CD4-positive, alpha-beta T cell treated with Interferon gamma for 1 hour (primary cell): ENCODE data around the gene GPAT2.
"Not testable (repeated sequence)": the region's sequence is repeated elsewhere in the genome, so short reads cannot be mapped to it uniquely, and the experiment has no call there.

ENCODE experiments used
- DNase-seq: peaks from one replicate; pipeline ENCODE4 v3.0.0-alpha.2; 2020

GPAT2 gene

DNA sequence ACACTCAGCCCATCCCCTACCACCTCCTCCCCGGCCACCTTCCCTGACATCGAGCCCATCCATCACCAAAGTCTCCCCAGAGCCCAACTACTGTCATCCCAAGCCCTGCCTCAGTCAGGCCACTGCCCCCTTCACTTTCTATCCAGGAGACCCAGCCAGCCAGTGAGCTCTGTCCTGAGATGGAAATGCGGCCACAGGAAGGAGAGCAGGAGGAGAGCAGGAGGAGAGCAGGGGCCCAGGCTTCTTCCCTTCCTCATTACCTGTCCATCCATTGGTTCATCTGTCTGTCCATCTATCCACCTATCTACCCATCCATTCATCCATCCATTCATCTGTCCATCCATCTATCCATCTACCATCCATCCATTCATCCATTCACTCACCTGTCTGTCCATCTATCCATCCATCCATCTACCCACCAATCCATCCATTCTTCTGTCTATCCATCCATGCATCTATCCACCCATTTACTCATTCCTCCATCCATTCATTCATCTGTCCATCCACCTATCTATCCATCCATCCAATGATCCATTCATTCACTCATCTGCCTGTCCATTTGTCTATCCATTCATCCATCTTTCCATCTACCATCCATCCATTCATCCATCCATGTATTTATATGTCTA, 29.4 kb upstream of the GPAT2 start:
- DNase-seq = not testable (repeated sequence)

DNA sequence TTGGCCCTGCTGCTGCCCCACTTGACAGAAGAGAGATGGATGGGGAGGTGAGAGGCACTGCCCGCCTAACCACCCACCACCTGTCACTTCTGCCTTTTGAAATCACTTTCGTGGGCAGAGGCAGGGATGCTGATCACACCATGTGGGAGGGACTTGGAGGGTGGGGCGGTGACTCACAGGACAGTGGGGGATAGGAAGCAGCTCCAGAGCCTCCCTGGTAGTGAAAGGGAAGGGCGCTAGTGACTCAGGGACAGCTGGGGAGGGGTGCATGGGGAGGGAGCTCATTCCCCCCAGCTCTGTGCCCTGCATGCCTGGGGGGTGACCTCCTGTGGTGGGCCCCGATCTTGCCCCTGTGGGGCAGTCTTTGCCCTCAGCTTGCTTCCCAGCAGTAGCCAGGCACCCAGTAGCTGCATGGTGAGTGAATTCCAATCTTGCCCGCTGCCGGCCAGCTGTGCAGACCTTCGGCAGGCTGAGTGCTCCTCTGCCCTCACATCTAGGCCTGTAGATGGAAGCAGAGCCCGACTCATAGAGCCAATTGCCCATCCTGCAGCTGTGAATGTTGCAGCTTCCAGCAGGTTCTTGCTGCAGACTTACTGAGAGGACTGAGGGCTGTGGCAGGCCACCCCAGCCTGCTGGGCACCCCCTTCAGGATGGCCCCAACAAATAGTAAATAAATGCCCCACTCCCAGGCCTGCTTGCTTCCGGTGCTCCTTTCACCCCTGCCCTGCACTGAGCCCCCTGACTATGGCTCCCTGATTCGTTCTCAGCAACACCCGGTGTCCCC, 28.6 kb upstream of the GPAT2 start:
- not testable (repeated sequence) for DNase-seq

DNA sequence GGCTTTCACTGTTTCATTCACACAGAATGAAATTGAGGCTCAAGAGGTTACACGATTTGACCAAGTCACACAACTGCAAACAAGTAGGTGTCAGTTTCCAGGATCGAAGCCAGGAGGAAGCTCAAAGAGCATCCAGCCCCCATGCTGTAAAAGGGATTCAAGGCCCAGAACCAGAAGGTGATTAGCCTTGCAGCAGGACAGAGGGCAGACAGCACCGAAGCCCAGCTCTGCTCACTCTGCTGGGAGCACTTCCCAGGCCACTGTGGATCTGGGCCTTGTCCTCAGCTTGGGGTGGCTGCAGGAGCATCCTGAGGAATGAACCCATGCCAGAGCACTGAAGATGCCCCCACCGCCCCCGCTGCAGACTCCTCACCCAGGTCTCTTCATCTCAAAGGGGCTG, 27.8 kb upstream of the GPAT2 start:
- DNase-seq = not testable (repeated sequence)

DNA sequence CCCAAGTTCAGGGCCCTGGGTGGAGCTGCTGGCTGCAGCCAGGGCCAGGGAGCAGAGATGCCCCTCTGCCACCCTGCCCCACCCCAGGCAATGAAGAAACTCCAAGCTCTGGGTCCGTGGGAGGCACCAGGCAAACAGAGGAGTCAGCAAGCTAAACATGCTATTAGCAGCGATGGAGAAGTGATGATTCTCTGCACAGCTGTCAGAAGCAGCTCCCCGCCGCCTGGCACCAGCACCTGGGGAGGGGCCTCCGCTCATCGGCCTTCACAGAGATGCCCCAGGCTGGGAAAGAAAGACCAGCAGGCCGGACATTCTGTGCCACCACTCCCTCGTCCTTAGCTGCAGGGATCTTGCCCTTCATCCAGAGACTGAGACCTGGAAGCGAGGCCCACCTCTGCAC, 27.2 kb upstream of the GPAT2 start:
- not testable (repeated sequence) for DNase-seq

DNA sequence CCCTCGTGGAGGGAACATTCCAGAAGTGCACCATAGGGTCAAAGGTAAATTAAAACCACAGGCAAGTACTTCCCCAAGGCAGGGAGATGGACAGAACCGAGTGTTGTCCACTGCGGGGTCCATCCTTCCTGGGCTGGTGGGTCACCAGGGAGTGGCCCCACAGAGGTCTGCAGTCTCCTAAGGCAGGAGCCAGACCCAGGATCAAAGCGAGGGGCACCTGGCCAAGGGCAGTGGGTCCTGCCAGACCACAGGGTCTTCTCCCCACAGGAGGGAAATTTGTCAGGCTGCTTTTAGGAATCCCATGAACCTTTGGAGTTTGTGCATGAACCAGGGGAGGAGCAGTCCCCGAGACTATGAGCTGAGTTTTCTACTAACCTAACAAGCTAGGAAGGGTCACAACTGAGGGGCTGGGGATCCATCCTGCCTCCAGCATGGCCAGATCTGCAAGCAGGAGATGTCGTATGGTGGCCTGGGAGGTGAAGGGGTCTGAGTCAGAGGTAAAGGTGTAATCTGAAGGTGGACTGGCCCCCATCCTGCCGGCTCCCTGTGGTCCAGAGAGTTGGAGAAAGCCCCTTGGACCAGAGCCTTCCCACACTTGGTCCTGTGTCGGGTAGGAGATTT, 26.6 kb upstream of the GPAT2 start:
- not testable (repeated sequence) for DNase-seq

DNA sequence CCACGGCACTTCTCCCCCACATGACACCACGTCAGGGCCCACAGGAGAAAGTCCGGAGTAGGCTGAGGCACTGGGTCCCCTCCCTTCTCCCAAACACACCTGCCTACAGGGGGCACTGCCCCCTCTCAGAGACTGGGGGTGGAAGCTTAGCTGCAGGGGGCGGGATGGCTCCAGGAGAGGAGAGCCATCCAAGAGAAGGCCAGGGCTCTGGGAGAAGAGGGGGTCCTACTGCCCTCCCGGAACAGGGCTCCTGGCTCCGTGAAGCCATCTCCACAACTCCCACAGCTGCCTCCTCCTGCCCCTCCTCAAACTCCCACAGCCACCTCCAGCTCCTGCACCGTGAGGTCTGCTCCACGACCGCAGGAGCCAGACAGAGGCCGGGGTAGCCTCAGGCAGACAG, 25.6 kb upstream of the GPAT2 start:
- not testable (repeated sequence) for DNase-seq

DNA sequence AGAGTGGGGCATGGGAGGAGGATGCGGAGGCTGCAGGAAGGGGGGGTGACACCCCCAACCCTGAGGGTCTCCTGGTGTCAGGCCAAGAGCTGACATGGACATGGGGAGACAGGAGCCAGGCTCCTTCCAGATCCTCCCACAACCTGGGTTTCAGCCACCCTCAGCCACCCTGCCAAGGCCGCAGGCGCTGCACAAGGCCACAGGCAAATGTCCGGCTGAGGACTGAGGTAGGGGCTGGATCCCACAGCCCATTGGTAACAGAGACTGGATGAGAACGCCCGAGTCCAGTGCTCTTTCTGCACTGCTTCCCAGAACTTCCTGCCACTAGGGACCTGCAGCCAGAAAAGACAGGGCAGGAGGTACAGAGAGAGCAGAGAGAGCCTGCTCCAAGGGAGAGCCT, 24.7 kb upstream of the GPAT2 start:
- not testable (repeated sequence) for DNase-seq

DNA sequence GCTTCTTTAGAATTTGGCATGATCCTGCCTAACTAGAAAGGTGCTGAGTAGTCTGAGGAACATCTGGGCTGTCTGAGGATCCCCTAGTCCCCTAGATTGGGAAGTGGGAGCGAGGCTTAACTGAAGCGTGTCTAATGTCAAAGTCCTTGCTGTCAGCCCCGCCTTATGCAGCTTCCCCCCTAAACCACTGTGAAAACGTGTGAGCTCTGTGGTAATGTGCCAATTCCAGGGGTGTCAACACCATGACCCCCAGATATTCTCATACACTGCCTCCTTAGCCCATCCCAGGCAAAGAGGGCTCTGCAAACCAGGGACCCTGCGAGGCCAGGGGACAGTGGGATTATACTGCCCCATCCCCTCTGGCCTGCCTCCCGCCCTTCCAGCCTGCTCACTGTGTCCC, 21.1 kb upstream of the GPAT2 start:
- not testable (repeated sequence) for DNase-seq

DNA sequence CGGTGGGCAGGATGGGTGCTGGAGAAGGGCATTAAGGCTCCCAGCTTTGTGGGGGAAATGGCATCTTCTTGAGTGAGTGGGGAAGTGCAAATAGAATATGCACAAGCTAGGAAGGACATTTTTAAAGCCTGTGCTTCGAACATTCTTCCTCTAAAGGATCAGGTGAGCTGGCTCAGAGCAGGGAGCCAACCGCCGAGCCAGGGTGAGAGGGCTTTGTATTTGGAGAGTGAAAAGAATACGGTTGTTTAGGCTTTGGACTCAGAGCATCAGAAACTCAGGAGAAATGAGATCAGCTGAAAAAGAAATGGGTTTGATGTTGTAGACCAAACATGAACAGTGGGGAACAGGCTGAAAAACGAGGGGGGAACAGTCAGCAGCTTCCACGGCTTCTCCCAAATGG, 19.8 kb upstream of the GPAT2 start:
- DNase-seq = not testable (repeated sequence)

DNA sequence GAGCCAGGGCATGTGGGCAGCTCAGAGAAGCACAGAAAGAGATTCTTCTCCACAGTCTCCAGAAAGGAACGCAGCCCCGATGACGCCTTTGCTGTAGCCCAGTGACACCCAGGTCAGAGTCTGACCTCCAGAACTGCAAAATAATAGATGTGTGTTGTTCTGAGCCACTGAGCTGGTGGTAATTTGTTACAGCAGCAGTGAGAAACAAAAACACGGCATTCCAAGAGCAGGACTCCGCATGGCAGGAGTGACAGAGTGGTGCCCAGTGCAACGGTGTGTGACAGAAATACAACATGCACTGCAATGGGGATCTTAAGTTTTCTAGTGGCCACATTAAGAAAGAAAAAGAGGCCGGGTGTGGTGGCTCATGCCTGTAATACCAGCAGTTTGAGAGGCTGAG, 18.7 kb upstream of the GPAT2 start:
- DNase-seq = not testable (repeated sequence)

DNA sequence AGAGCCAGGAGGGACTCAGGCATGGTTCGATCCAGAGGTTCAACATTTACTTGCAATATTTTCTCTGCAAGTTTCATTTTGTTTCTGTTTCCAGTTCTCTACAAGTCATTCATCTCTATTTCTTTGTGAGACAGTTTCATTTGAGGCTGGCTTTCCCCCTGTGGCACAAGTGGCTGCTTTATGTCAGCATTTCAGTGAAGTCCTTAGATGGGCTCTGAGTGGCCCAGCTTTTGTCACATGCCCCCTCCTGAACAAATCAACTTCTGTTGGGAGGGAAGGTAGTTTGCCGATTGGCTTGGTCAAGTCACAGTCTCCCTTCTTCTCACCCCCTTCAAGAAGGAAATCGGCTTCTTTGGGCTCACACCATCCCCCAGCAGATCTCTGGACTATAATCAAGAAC, 17.9 kb upstream of the GPAT2 start:
- DNase-seq = not testable (repeated sequence)

DNA sequence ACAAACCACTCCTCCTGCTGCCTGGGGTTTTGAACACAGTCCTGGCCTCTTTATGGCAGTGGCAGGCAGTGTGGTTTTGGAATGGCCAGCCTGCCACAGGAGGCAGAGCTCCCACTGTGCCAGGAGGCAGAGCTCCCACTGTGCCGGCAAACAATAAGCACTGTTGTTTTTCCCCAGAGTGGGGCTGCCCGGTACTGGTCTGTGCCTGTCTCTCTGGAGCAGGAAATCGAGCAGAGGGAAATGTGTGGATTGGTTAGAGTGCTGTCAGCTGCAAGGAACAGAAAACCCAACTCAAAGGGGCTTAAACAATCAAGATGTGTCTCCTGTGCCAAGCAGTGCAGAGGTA, 15.2 kb upstream of the GPAT2 start:
- not testable (repeated sequence) for DNase-seq

DNA sequence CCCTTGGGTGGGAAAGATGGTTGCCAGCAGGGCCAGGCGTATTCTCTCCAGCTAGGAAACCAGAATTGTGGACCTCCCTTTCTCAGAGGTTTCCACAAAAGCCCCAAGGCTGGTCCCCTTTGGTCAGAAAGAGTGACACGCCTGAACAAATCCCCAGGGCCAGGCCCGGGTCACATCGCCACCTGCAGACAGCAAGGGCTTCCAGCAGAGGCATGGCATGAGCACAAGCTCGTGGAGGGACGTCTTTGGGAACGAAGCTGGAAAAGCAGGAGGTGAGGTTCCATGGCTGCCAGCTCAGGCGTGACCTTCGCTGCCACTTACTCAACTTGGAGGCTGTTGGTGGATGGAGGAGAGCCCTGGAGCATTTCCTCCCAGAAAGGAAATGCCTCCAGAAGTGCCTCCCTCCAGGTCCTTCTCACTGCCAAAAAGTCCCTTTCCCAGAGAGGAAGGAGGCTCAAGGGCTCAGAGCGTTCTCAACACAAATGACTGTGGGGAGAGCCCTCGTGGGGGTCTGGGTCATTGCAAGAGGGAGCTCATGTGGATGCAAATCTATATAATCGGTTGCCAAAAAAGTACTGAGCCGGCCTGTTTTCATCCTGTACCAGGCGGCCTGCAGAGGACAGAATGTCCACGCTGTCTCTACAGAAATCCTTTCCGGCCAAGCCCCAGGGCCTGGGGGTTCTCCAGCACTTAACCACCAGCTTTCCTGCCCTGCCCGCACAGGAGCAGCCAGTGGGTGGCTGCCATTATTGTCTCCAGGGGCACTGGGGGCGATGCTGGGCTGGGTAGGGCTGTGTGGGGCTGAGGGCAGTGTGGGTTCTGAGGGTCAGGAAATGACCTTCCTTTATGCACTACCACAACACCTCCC, 14.6 kb upstream of the GPAT2 start:
- not testable (repeated sequence) for DNase-seq

DNA sequence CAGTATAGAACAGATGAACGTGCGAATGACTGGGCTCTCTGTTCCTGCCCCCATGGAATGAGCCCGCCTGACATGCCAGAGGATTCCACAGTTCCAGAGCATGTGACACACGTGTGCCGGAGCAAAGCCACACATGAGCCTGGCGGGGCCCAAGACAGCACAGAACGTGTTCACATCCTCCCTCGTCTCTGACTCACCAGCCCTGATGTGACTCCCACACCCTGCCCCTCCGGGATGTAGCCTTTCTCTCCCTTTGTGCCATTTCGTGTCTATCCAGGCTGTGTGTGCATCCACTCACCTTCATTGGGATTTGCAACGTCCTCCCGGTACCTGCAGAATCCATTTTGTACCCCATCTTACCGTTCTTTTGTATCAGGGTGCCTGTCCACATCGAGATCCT, 838 bp upstream of the GPAT2 start:
- DNase-seq = not testable (repeated sequence)

DNA sequence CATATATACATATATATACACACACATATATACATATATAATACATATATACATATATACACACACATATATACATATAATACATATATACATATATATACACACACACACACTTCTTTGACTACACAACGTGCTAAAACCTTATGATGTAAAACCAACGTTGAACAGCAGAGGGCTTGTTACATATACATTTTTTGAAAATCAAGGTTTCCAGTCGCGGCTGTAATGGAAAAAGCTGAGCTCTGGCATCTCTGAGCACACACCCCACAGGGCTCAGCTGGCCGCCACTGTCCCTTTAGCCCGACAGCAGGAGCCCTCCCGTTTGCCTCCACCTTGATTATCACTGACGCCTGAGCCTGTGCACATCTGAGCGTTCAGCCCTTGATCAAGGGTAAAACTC, 719 bp downstream of the GPAT2 start:
- not testable (repeated sequence) for DNase-seq

DNA sequence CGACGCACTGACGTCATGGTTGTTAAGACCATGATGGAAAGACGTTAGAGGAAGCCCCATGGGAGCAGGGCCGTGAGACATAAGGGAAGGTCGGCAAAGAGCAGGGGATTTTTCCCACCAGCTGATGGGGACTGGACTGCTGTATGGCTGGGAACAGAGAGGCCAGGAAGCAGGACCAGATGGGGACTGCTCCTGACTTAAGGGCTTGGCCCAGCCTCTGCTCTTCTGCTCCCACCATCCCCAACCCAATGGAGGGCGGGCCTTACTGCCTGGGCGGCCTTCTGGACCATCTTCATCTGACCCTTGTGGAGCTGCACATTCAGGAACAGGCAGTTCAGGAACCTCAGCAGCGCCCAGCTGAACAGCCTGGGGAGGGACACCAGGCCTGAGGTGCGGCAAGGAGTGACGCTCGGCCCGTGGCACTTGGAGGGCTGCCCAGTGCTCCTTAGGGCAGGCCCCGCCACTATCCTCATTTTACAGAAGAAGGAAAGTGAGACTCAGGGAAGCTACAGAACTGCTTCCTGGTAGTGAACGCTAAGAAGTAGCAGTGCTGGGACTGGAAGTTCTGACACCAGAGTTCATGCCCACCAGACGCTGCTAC, 6.9 kb downstream of the GPAT2 start:
- not testable (repeated sequence) for DNase-seq

DNA sequence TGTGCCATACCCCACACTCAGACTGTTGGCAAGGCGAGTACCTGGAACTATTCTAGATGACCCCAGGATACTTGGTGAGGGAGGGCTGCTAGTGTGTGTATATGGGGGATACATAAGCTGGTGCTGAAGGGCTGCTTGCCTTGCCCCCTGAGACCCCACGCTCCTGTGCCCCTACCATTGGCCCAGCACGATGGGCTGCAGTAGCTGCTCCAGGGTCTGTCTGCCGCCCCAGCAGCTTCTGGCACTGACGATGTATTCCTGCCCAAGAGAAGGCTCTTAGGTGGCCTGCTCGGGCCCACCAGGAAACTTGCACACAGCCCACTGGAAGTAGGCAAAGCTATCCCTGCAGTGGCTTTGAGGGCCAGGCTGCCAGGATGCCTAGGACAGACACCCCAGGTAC, 9.0 kb downstream of the GPAT2 start:
- not testable (repeated sequence) for DNase-seq

DNA sequence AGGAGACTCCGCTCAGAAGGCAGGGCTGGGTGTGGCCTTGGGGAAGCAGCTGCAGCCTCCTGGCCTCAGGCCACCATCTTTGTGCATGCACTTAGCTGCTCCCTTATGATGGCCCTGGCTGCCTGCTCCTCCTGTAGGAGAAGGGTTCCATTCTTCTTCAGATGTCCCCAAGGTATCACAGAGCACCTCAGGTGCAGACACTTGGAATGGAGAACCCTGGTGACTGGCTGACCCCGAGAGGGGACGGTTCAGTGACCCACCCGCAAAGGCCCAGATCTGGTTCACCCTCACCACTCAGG, 9.6 kb downstream of the GPAT2 start:
- no peak for DNase-seq

DNA sequence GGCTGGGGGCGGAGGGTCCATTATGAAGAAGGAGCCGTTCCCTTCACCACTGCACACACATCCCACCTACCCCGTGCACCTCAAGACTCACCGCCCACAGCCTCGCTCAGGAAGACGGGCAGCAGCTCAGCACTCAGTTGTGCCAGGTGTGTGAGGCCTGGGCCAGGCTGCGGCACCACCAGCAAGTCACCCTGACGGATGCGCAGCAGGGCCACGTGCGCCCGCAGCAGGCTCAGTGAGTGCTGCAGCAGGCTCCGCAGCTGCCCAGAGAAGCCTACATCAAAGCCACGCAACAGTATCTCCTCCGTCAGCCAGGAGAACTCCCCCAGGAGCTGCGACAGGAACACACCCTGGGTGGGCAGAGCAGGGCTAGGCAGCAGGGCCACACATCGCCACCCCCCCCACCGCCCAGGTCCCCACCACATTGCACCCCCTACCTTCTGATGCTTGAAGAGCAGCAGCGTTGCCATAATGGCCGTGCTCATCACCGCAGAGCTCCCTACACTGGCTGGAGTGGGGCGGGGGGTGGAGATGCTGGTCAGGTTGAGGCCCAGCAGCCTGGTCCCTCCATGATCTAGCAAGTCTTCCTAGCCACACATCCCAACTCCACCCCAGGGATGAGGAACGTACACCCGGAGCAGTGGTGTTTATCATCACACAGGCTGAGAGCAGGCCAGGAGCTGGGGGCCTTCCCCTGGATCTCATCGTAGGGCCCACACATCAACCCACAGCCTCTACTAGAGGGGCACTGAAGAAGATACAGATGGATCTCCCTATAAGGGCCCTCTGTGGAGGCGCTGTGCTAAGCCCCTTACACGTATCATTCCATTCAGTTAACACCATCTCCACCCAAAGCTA, 10.2 kb downstream of the GPAT2 start:
- no peak for DNase-seq

DNA sequence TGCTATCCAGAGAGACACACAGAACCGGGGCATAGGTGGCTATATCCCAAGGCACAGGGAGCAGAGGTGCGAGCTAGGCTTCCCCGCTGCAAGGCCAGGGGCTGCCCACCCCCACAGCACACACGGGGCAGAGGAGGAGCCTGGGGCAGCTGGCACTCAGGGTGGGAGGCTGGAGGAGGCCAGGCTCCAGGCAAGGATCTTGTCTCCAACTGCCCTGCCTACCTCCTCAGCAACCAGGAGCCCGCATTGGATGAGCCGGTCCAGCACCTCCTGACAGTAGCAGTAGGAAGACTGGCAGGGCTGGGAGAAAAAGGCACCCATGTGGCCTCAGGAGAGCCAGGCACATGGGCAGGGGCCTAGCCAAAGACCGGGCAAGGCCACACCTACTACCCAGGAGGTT, 11.0 kb downstream of the GPAT2 start:
- DNase-seq = not testable (repeated sequence)

DNA sequence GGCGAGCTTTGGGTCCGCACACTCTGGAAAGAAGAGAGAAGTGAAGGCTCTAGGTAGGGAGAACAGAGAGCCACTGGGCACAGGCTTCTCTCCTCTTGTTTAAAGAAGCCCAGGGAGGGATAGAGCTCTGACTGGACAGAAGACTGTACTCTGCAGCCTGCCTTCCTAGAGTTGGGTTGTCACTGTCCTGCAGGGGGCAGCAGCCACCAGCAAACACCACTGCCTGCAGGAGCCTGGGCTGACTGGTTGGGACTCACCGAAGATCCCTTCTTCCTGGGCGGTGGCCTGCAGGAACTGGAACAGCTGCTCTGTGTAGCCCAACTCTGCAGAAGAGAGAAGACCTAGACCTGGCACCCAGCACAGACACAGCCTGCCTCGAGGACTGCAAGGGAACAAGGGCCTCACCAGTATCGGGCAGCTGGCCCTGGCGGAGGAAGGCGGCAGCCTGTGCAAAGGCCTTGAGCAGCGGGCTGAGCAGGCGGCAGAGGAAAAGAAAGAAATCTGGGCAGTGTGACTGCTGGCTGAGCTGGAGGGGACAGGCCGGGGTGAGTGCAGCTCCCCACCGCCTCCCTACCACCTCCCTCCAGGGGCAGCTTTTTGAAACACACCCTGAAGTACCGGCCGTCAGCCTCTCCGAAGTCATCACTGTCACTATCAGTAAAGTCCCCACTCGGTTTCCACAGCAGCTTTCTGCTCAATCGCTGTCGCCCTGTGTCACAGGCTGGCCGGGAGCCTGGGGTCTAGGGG, 11.8 kb downstream of the GPAT2 start:
- peak; percentile 72 for DNase-seq
